GM18858 (cell line): ENCODE results near the gene GPAM.
"Not testable (repeated sequence)": the region's sequence is repeated elsewhere in the genome, so short reads cannot be mapped to it uniquely, and the experiment has no call there.

Experiments
- ATAC-seq: cut with Tn5 transposase; IDR thresholded peaks from one replicate; pipeline ENCODE4 v1.9.1; 2021; ENCODE audit not compliant: unreplicated experiment

GPAM gene

GRCh38 chr10:112183329-112184051 lies at the start of gene GPAM:
GPAM (minus strand) TSS chr10:112183765; CDS start chr10:112181784, 1,981 bp downstream.
- ATAC-seq: peak; percentile 93

- no peak for ATAC-seq
Observed at GRCh38 chr10:112232670-112233069, 49.1 kb upstream of the GPAM start.

DNA sequence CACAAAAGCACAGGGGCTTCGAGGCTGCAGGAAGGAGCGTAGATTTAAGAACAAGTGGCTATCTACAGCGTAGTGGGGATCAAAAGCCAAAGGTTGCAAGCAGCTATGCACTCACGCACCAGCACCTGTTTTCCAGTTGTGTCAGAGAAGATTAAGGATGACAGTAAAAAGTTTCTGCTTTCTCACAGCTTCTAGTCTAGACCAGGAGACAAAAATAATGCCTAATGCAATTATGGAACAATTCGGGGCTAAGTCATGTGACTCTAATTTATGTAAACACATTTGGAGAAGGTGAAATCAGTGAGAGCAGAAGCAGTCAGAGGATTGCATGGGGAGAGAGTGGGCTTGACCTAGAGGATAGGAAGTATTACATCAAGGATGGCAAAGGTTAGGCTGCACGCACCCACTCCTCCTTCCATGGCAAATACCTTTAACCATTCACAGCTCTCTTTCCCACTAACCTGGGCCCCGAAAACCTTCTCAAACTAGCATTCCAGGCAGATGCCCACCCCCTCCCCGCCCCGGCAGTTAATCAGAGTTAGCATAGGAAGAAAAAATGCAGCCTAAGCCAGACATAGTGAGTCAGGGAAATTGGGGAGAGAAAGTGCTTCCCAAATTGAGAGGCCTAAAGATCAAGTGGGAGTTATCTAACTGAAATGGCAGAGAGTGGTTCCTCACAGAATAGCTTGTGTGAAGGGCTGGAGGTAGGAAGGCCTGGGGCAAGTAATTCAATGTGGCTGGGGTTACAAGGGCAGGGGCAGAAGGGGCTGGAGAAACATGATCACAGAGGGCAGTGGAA lies 48.2 kb upstream of the GPAM start:
- ATAC-seq: no peak

- ATAC-seq: no peak
Observed at GRCh38 chr10:112230325-112230988, 46.9 kb upstream of the GPAM start.

GRCh38 chr10:112229901-112230300 lies 46.3 kb upstream of the GPAM start:
- ATAC-seq: no peak

GRCh38 chr10:112229096-112229495 lies 45.5 kb upstream of the GPAM start:
- no peak for ATAC-seq

- not testable (repeated sequence) for ATAC-seq
Observed at GRCh38 chr10:112228366-112229088, 45.0 kb upstream of the GPAM start.

GRCh38 chr10:112227331-112227987 lies 43.9 kb upstream of the GPAM start:
- no peak for ATAC-seq

DNA sequence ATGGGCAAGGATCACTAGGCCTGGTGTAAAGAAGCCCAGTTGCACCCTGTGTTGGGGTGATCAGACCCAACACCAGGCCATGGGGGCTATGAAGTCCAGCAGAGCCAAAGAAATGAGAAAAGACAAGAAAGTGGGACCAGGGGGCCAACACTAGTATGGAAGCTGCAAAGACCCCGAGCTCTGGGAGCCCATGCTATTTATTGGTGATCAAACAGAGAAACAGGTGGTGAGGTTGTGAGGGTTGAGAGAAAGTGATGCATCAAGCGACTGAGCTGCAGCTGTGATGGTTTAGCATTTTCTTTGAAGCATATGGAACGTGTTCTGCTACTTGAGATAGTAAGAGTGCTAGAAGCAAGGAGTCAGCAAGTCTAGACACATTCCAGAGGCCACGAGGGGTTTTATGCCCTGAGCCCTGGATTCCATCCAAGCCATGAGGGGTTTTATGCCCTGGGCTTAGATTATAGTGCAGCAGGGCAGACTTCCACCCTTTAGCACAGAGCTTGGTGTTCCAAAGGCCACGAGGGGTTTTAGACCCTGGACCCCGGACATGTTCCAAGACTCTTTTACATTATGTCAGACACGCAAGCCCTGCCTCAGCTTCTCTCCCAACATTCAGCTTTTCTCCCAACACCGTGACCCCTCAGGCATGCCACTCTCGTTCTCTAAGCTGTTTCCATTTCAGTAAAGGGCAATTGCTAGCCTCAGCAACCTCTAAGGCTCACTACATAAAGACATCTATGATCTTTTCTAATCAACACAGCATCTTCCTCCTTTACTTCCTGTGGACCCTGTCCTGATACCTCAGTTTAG lies 43.1 kb upstream of the GPAM start:
- no peak for ATAC-seq

DNA sequence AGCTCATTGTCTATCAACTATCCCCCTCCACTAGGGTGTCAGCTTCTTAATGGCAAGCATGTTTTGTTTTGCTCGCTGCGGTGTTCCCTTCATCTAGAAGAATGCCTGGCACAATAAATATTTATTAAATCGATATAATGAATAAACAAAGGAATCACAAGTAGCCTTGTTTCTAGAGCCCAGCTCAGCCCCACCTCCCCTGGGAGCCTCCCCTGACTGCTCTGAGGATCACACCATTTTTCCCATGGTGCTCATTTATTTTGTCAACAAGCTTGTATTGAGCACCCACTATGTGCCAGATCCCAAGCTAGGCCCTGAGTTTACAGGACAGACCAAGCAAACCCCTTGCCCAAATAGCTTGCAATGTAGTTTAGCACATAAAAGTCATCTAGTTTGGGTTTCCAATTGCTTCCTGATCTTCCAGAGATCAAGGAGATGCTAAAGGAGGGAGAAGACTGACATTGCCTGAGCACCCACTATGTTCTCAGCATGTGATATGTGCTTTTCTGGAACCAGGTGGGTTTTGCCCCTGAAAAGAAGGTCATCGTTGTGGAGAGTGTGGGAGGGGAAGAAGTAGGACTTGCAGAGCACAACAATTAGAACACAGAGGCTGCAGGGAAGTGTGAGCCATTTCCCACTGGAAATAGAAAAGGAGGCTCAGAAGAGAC lies 42.3 kb upstream of the GPAM start:
- ATAC-seq: no peak

DNA sequence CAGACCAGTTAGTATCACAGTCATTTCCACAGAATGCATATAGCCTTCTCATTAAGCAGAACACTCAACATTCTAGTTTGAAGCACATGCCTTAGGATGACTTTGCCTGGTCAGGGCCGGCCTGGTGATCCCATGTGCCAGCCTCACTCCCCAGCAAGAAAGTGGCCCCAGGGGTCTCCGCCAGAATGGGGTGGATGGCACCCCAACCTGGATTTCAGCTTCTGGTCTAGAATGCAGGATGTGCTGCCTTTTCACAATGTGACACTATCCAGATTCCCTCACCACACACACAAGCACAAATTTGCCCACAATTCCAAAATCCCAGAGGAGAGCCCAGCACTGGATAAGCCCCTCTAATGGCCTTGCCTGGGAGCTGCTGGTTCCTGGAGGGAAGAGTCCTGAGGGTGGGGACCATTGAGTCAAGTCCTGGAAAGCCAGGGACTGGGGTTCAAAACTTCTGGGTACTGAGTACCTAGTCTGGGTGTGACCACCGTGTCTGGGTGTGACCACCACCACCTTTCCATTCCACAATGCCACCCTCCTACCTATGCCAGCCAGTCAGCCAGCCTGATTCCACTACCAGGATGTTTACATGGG lies 41.5 kb upstream of the GPAM start:
- no peak for ATAC-seq

GRCh38 chr10:112223725-112224124 lies 40.2 kb upstream of the GPAM start:
- ATAC-seq: no peak

DNA sequence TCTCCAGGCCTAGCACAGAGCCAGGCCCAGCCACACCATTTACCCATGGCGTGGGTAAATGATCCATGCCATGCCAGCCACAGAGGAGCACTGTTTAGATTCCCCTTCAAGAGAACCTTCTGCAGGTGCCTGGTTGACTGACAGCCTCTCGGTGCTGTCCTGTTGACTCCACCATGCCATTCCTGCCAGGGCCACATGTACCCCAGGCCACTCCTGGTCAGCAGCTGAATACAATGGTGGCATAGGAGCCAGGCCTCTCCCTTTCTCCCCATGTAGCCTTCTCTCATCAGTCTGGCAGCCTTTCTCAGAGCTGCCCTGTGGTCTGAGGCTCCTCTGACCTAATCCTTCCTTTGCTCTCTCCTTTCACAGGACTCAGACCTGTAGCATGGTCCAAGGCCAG lies 39.2 kb upstream of the GPAM start:
- ATAC-seq: no peak

- ATAC-seq: no peak
Observed at GRCh38 chr10:112221545-112221944, 38.0 kb upstream of the GPAM start.

GRCh38 chr10:112218960-112219359 lies 35.4 kb upstream of the GPAM start:
- ATAC-seq: no peak

GRCh38 chr10:112218036-112218390 lies 34.4 kb upstream of the GPAM start:
- ATAC-seq: no peak

DNA sequence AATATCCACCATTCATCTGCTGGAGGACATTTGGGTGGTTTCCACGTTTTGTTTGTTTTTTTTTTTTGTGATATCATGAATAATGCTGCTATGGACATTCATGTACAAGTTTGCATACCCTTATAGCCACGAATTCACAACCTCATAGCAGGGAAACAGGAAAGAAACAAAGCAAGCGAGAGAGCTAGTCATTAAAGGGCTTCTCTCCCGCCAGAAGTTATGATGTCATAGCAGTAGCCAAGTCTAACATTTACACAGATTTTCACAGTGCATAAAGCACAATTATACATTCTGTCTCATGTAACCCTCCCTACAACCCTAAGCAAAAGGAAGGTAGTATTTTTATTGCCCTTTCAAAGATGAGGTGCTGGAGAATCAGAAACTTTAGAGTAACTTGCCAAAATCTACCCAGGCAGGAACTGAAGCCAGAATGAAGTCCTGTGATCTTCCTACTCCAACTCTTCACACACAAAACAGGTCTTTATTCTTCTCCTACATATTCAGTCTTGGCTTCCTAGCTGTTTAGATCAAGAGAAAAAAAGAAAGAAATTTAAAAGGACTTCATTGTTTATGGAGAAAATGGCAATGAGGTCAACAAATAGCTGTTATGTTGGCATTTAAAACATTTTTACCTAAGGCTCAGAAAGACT lies 33.9 kb upstream of the GPAM start:
- no peak for ATAC-seq

- no peak for ATAC-seq
Observed at GRCh38 chr10:112216966-112217365, 33.4 kb upstream of the GPAM start.
